ENCODE measurements around the gene TPRG1L. TPM values are rescaled to one million over a fixed set of nuclear protein-coding genes. Genes with fewer than 3 reads are reported as not detected.

The TPRG1L gene
- total RNA-seq, 1 donor from 2014 or later: 33.7 TPM

DNA sequence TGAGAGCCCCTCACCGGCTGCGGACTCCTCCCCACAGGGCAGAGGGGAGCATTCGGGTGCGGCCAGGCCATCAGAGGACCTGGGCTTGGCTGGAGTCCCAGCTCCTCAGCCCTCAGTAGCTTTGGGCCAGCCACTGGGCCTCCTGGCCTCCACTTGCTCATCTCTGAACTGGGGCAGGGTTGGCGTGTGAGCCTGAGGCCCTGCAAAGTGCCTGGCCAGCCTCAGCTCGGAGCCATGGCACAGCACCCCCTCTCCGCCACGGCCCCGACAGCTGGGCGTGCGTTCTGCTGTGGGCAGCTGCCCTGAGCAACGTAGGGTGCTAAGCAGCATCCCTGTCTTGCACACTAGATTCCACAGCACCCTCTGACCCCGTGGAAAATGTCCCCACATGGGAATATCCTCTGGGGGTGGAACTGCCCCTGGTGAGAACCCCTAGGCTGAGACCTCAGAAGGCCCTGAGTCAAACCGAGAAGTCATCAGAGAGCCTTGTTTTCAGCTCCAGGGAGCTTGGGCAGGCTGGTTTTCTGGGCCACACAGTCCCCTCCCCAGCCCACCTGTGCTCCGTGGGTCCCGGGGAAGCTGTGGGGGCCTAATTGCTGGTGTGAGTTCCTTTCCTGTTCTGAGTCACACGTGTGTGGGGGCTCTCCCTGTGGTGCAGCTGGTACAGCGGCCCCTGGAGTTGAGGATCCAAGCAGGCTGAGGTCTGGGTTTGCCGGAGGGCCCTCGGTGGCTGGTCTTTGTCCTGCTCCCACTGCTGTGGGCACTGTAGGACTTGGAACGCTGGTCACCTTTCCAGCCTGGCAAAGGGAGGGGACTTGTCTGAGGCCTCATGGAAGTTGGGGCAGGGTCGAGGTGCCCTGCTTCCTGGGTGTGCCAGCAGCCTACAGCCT, 52.0 kb downstream of the TPRG1L start:
- Histone ChIP-seq H4K20me1 (ENCODE audit: insufficient read depth, low read length) (no peaks in the 10 kb centered on the region), H3K4me2 (ENCODE audit: low read length) (no peak overlapping the region), H3K4me3 (ENCODE audit: insufficient read depth, low read depth, low read length) (no peak overlapping the region), H3K79me2 (ENCODE audit: insufficient read depth, low read length) (no peaks in the 10 kb centered on the region), H3K27me3 (ENCODE audit: insufficient read depth, low read length) (peaks cover 7% of the 10 kb centered on the region), H2AFZ (ENCODE audit: low read depth, low read length) (no peak overlapping the region), H3K27ac (ENCODE audit: low read depth, low read length) (no peak overlapping the region), H3K9ac (ENCODE audit: low read length) (no peak overlapping the region), H3K4me1 (ENCODE audit: insufficient read depth, low read length) (peaks cover under 1% of the 10 kb centered on the region), H3K9me3 (ENCODE audit: insufficient read depth, low read depth, low read length) (no peaks in the 10 kb centered on the region), H3K36me3 (ENCODE audit: insufficient read depth, low read length) (no peaks in the 10 kb centered on the region)
- Mint-ChIP-seq H3K27me3 (ENCODE audit: low read depth, unreplicated experiment) (peaks cover 32% of the 10 kb centered on the region), H3K27ac (ENCODE audit: unreplicated experiment) (no peak overlapping the region), H3K4me1 (ENCODE audit: low read depth, unreplicated experiment) (peaks cover 6% of the 10 kb centered on the region), H3K9me3 (ENCODE audit: unreplicated experiment) (no peaks in the 10 kb centered on the region), H3K36me3 (ENCODE audit: low read depth, unreplicated experiment) (no peaks in the 10 kb centered on the region), H3K4me3 (ENCODE audit: unreplicated experiment) (no peak overlapping the region)
- no peak for TF ChIP-seq EZH2 (IDR thresholded peaks at IDR 0.05; ENCODE audit: insufficient read depth, low read length)
- TF ChIP-seq, protein P1, sequence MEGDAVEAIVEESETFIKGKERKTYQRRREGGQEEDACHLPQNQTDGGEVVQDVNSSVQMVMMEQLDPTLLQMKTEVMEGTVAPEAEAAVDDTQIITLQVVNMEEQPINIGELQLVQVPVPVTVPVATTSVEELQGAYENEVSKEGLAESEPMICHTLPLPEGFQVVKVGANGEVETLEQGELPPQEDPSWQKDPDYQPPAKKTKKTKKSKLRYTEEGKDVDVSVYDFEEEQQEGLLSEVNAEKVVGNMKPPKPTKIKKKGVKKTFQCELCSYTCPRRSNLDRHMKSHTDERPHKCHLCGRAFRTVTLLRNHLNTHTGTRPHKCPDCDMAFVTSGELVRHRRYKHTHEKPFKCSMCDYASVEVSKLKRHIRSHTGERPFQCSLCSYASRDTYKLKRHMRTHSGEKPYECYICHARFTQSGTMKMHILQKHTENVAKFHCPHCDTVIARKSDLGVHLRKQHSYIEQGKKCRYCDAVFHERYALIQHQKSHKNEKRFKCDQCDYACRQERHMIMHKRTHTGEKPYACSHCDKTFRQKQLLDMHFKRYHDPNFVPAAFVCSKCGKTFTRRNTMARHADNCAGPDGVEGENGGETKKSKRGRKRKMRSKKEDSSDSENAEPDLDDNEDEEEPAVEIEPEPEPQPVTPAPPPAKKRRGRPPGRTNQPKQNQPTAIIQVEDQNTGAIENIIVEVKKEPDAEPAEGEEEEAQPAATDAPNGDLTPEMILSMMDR (IDR thresholded peaks at IDR 0.05; ENCODE audit: insufficient read depth, low read depth, low read length): no peak
- FAIRE-seq: no peak
- DNase-seq (ENCODE audit: low read depth): no peak

DNA sequence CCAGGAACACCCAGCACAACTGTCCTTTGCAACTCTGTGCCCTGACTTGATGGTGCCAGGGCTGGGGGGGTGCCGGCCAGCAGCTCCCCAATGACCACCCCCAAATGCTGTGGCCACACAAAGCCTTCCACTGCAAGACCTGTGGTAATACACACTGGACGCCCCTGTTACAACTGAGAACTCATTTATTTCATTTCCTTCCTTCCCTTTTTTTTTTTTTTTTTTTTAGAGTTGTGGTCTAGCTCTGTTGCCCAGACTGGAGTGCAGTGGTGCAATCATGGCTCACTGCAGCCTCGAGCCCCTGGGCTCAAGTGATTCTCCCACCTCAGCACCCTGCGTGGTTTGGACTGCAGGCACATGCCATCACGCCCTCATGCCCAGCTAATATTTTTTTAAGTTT, 52.7 kb downstream of the TPRG1L start:
- H3K4me1 ChIP-seq (ENCODE audit: insufficient read depth, low read length): no peaks in the 10 kb centered on the region
- FAIRE-seq: no peak
- H3K27ac Mint-ChIP-seq (ENCODE audit: unreplicated experiment): no peak overlapping the region
- TF ChIP-seq, protein P1 (IDR thresholded peaks at IDR 0.05; ENCODE audit: insufficient read depth, low read depth, low read length): no peak
- no peak for TF ChIP-seq EZH2 (IDR thresholded peaks at IDR 0.05; ENCODE audit: insufficient read depth, low read length)
- no peak overlapping the region for H3K27ac ChIP-seq (ENCODE audit: low read depth, low read length)
- H2AFZ ChIP-seq (ENCODE audit: low read depth, low read length): no peak overlapping the region
- no peaks in the 10 kb centered on the region for H3K9me3 ChIP-seq (ENCODE audit: insufficient read depth, low read depth, low read length)
- H3K9ac ChIP-seq (ENCODE audit: low read length): no peak overlapping the region
- H3K27me3 ChIP-seq (ENCODE audit: insufficient read depth, low read length): peaks cover 7% of the 10 kb centered on the region
- no peak overlapping the region for H3K4me2 ChIP-seq (ENCODE audit: low read length)
- H3K4me3 ChIP-seq (ENCODE audit: insufficient read depth, low read depth, low read length): no peak overlapping the region
- no peak for DNase-seq (ENCODE audit: low read depth)
- H3K9me3 Mint-ChIP-seq (ENCODE audit: unreplicated experiment): no peaks in the 10 kb centered on the region
- H3K27me3 Mint-ChIP-seq (ENCODE audit: low read depth, unreplicated experiment): peaks cover 26% of the 10 kb centered on the region
- no peaks in the 10 kb centered on the region for H4K20me1 ChIP-seq (ENCODE audit: insufficient read depth, low read length)
- no peaks in the 10 kb centered on the region for H3K36me3 ChIP-seq (ENCODE audit: insufficient read depth, low read length)
- no peaks in the 10 kb centered on the region for H3K79me2 ChIP-seq (ENCODE audit: insufficient read depth, low read length)
- H3K36me3 Mint-ChIP-seq (ENCODE audit: low read depth, unreplicated experiment): no peaks in the 10 kb centered on the region
- H3K4me1 Mint-ChIP-seq (ENCODE audit: low read depth, unreplicated experiment): peaks cover 6% of the 10 kb centered on the region
- H3K4me3 Mint-ChIP-seq (ENCODE audit: unreplicated experiment): no peak overlapping the region
